RWPE2 (cell line): ENCODE data around the gene HLA-B.

Experiments
- ATAC-seq: fragments of 200-7000 bp; cut with Tn5 transposase; 3 replicates; pipeline ENCODE4 v1.9.1; 2021; ENCODE audit warnings: low read depth
- DNase-seq: peaks from one replicate; pipeline ENCODE4 v3.0.0-alpha.2; 2020; ENCODE audit warnings: low spot score
- H3K27ac ChIP-seq: fragments of 450-650 bp; 2 replicates; pipeline ENCODE4 v1.5.1; 2017; ENCODE audit warnings: mild to moderate bottlenecking; ENCODE audit not compliant: poor library complexity, severe bottlenecking
- H3K27me3 ChIP-seq: fragments of 250-450 bp; sonication (Bioruptor Pico); 2 replicates; pipeline ENCODE4 v1.5.1; 2021; ENCODE audit warnings: mild to moderate bottlenecking, moderate library complexity; ENCODE audit not compliant: insufficient read depth, poor library complexity, severe bottlenecking
- H3K36me3 ChIP-seq: fragments of 250-450 bp; sonication (Bioruptor Pico); 2 replicates; pipeline ENCODE4 v1.5.1; 2020; ENCODE audit warnings: low read depth, mild to moderate bottlenecking, moderate library complexity
- H3K4me1 ChIP-seq: fragments of 250-450 bp; sonication (Bioruptor Pico); 2 replicates; pipeline ENCODE4 v1.5.1; 2021; ENCODE audit warnings: mild to moderate bottlenecking, moderate library complexity; ENCODE audit not compliant: insufficient read depth, poor library complexity, severe bottlenecking
- H3K4me3 ChIP-seq: fragments of 250-450 bp; sonication (Bioruptor Pico); 2 replicates; pipeline ENCODE4 v1.5.1; 2021; ENCODE audit warnings: mild to moderate bottlenecking, moderate library complexity; ENCODE audit not compliant: severe bottlenecking
- H3K9me3 ChIP-seq: fragments of 250-450 bp; sonication (Bioruptor Pico); 2 replicates; pipeline ENCODE4 v1.5.1; 2021; ENCODE audit warnings: mild to moderate bottlenecking, moderate library complexity; ENCODE audit not compliant: severe bottlenecking
- CTCF ChIP-seq: fragments of 450-650 bp; IDR thresholded peaks from one replicate; pipeline ENCODE4 v1.5.1; 2017; ENCODE audit warnings: mild to moderate bottlenecking, moderate library complexity; ENCODE audit not compliant: poor library complexity, severe bottlenecking

Gene HLA-B

GRCh38 chr6:31305703-31306219, 51.2 kb downstream of the HLA-B start:
- Histone ChIP-seq H3K4me3 (no peak overlapping the region), H3K36me3 (no peaks in the 10 kb centered on the region), H3K27ac (no peak overlapping the region), H3K4me1 (no peaks in the 10 kb centered on the region), H3K9me3 (no peaks in the 10 kb centered on the region), H3K27me3 (peaks cover 25% of the 10 kb centered on the region)
- no peak for TF ChIP-seq CTCF
- no peak for DNase-seq
- no peak for ATAC-seq

GRCh38 chr6:31304683-31305082, 52.3 kb downstream of the HLA-B start:
- DNase-seq (no peak), ATAC-seq (no peak)
- Histone ChIP-seq H3K27me3 (peaks cover 22% of the 10 kb centered on the region), H3K4me3 (no peak overlapping the region), H3K4me1 (no peaks in the 10 kb centered on the region), H3K27ac (no peak overlapping the region), H3K36me3 (no peaks in the 10 kb centered on the region), H3K9me3 (no peaks in the 10 kb centered on the region)
- TF ChIP-seq CTCF = no peak
